ENCODE data around the gene PITPNM3. TPM values are rescaled to one million over a fixed set of nuclear protein-coding genes. Genes with fewer than 3 reads are reported as not detected.

PITPNM3 gene
- total RNA-seq, 1 donor from 2014 or later = 1.1 TPM

DNA sequence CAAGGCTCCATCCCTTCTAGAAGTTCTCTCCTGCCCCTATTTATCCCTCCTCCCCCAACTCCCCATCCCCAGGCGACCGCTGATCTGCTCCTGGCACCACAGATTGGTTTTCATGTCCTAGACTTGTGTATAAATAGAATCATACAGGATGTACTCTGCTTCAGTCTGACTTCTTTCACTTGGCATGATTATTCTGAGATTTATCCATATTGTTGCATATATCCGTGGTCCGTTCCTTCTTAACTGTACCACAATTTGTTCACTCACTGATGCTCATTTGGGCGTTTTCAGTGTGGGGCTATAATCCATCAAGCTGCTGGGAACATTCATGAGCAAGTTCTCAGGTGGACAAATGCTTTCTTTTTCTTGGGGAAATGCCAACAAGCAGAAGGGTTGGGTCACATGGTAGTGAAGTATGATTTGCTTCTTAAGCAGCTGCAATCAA, 23.9 kb downstream of the PITPNM3 start:
- ATAC-seq (ENCODE audit: low read depth) = no peak
- H3K36me3 Mint-ChIP-seq (ENCODE audit: low read depth) = no peaks in the 10 kb centered on the region
- H3K9me3 Mint-ChIP-seq = no peaks in the 10 kb centered on the region
- TF ChIP-seq, protein P1, sequence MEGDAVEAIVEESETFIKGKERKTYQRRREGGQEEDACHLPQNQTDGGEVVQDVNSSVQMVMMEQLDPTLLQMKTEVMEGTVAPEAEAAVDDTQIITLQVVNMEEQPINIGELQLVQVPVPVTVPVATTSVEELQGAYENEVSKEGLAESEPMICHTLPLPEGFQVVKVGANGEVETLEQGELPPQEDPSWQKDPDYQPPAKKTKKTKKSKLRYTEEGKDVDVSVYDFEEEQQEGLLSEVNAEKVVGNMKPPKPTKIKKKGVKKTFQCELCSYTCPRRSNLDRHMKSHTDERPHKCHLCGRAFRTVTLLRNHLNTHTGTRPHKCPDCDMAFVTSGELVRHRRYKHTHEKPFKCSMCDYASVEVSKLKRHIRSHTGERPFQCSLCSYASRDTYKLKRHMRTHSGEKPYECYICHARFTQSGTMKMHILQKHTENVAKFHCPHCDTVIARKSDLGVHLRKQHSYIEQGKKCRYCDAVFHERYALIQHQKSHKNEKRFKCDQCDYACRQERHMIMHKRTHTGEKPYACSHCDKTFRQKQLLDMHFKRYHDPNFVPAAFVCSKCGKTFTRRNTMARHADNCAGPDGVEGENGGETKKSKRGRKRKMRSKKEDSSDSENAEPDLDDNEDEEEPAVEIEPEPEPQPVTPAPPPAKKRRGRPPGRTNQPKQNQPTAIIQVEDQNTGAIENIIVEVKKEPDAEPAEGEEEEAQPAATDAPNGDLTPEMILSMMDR (IDR thresholded peaks at IDR 0.05) = no peak
- no peak for DNase-seq
- CTCF ChIA-PET = no interaction called here
- no peak overlapping the region for H3K27ac Mint-ChIP-seq
- H3K27me3 Mint-ChIP-seq = peaks cover 6% of the 10 kb centered on the region
- H3K4me3 Mint-ChIP-seq = no peak overlapping the region
- no peaks in the 10 kb centered on the region for H3K4me1 Mint-ChIP-seq
- intact Hi-C loops (cut with micrococcal nuclease) = no loop called here
- POLR2A ChIA-PET = no interaction called here

DNA sequence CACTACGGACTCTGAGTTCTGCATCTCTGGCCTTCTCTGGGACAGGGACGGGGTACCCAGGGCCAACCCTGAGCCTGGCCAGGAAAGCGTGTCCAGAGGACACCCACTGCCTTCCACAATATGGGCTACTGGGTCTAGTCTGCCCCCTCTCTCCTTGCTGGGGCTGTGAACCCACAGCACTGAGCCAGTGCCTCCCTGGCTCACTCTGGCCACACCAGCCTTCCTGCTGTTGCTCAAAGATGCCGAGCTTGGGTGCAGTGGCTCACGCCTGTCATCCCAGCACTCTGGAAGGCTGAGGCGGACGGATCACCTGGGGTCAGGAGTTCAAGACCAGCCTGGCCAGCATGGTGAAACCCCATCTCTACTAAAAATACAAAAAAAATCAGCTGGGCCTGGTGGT, 24.8 kb downstream of the PITPNM3 start:
- ATAC-seq (ENCODE audit: low read depth) = no peak
- CTCF ChIA-PET = no interaction called here
- H3K4me1 Mint-ChIP-seq = no peaks in the 10 kb centered on the region

DNA sequence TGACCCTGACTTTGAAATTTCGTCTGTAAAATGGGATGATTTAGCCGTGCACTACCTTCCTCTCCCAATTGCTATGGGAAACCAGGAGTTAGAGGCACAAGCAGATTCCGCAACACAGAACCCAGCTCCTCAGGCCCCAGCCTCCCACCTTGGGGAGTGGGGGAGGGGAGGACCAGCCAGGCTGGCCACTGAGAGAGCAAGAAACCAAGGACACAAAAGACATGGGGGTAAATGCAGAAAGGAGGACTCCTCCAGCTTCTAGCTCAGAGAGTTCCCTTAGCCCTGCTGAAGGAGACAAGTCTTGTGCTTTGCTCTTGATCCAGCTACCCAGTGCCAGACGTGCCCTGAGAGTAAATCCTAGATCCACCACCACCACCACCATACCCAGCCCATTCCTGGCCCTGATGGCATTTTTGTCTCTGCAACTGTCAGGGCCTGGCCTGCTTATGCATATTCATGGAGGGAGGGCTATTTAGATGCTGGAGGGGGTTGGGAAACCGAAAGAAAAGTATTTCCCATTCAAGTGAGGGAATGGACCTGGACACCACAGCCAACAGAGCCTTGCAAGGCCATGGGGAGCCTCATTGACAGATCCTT, 25.9 kb downstream of the PITPNM3 start:
- TF ChIP-seq, protein P1 (IDR thresholded peaks at IDR 0.05) = no peak
- CTCF ChIA-PET = no interaction called here
- POLR2A ChIA-PET = no interaction called here
- H3K9me3 Mint-ChIP-seq = no peaks in the 10 kb centered on the region
- DNase-seq (no peak), ATAC-seq (ENCODE audit: low read depth) (no peak)
- H3K4me1 Mint-ChIP-seq = no peaks in the 10 kb centered on the region
- no peaks in the 10 kb centered on the region for H3K36me3 Mint-ChIP-seq (ENCODE audit: low read depth)
- H3K4me3 Mint-ChIP-seq = no peak overlapping the region
- intact Hi-C loops (cut with micrococcal nuclease) = no loop called here
- H3K27me3 Mint-ChIP-seq = peaks cover 6% of the 10 kb centered on the region
- no peak overlapping the region for H3K27ac Mint-ChIP-seq

More for the DNA sequence above, 24.8 kb downstream of the PITPNM3 start:
- H3K27me3 Mint-ChIP-seq = peaks cover 6% of the 10 kb centered on the region
- TF ChIP-seq, protein P1 (IDR thresholded peaks at IDR 0.05) = no peak
- intact Hi-C loops (cut with micrococcal nuclease) = no loop called here
- no peak overlapping the region for H3K27ac Mint-ChIP-seq
- no peak for DNase-seq
- no peaks in the 10 kb centered on the region for H3K36me3 Mint-ChIP-seq (ENCODE audit: low read depth)
- no peaks in the 10 kb centered on the region for H3K9me3 Mint-ChIP-seq
- H3K4me3 Mint-ChIP-seq = no peak overlapping the region
- POLR2A ChIA-PET = no interaction called here

DNA sequence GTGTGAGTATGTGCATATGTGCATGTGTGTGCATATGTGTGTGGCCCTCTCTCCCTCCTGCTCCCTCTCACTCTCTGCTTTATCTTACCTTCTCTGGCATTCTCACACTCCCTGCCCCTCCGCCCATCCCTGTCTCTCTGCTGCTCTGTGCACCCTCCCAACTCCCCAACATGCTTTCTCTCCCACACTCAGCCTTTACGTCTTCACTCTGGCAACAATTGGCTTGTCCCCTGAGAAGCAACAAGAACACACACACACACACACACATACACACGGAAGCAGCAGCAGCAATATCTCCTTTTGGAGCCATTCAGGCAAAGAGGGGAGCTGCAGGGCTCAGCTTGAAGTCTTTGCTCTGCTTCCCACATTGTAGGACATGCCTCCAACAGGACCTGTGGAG, 27.8 kb downstream of the PITPNM3 start:
- Mint-ChIP-seq H3K9me3 (no peaks in the 10 kb centered on the region), H3K36me3 (ENCODE audit: low read depth) (no peaks in the 10 kb centered on the region), H3K27me3 (peaks cover 2% of the 10 kb centered on the region), H3K4me1 (no peaks in the 10 kb centered on the region), H3K4me3 (no peak overlapping the region), H3K27ac (no peak overlapping the region)
- CTCF ChIA-PET = no interaction called here
- POLR2A ChIA-PET = interaction anchor here (0.6 kb wide), 1 partner anchor 52 kb away, joined by 11 read pairs; no protein-coding TSS in a partner anchor
- DNase-seq (no peak), ATAC-seq (ENCODE audit: low read depth) (no peak)
- TF ChIP-seq, protein P1 (IDR thresholded peaks at IDR 0.05) = no peak
- intact Hi-C loops (cut with micrococcal nuclease) = no loop called here

DNA sequence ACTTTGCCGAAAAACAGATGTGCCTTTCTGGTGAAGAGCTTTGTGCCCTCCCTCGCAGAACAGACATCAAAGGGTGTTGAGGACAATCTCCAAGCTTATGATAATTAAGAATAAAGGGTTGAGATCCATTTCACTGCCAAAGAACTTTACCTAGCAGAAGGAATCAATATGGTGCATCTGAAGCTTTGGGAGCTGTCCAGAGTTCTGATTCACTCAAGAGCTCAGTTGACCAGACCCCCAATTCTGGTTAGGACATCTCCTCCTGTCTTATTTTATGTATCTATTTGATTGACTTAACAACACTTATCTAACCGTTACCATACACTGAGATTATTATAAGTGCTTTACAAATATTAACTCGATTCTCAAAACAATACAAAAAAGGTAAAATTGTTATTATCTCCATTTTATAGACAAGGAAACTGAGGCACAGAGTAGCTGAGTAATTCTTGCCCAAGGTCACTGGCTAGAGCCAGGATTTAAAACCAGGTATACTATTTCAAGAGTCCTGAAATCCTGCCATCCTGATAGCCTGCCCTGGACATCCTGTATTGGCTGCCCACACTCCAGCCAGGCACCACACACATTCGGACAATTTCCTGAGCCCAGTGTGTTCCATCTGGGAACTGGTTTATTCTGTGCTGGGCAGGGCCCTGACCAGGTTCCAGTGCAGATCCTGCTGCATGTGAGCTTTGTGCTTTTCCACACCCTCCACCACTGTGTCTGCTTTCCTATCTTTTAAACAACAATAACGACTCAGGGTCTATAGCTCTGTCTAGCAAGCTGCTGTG, 29.8 kb downstream of the PITPNM3 start:
- intact Hi-C loops (cut with micrococcal nuclease) = no loop called here
- H3K4me1 Mint-ChIP-seq = no peaks in the 10 kb centered on the region

More for the DNA sequence above, 29.8 kb downstream of the PITPNM3 start:
- TF ChIP-seq, protein P1 (IDR thresholded peaks at IDR 0.05) = no peak
- no peaks in the 10 kb centered on the region for H3K36me3 Mint-ChIP-seq (ENCODE audit: low read depth)
- no peak overlapping the region for H3K27ac Mint-ChIP-seq
- no peak for DNase-seq
- H3K27me3 Mint-ChIP-seq = peaks cover 2% of the 10 kb centered on the region
- H3K9me3 Mint-ChIP-seq = no peaks in the 10 kb centered on the region
- ChIA-PET POLR2A (no interaction called here), CTCF (no interaction called here)
- ATAC-seq (ENCODE audit: low read depth) = no peak
- no peak overlapping the region for H3K4me3 Mint-ChIP-seq
